HG03108 (cell line): ENCODE data around the gene GNA12.

ENCODE experiments used
- ATAC-seq: cut with Tn5 transposase; IDR thresholded peaks from one replicate; pipeline ENCODE4 v1.9.1; 2021; ENCODE audit warnings: moderate library complexity; ENCODE audit not compliant: unreplicated experiment

GNA12 gene

GRCh38 chr7:2718296-2718965, 125.7 kb downstream of the GNA12 start:
- ATAC-seq, result no peak

GRCh38 chr7:2717293-2718261, 126.5 kb downstream of the GNA12 start:
- ATAC-seq, result no peak

- no peak for ATAC-seq
Observed at GRCh38 chr7:2716906-2717292, 127.2 kb downstream of the GNA12 start.

GRCh38 chr7:2716488-2716887, 127.6 kb downstream of the GNA12 start:
- no peak for ATAC-seq

- no peak for ATAC-seq
Observed at GRCh38 chr7:2715341-2716231, 128.5 kb downstream of the GNA12 start.

GRCh38 chr7:2714636-2715035, 129.5 kb downstream of the GNA12 start:
- no peak for ATAC-seq

- ATAC-seq, result no peak
Observed at GRCh38 chr7:2713978-2714377, 130.1 kb downstream of the GNA12 start.

GRCh38 chr7:2713370-2713769, 130.7 kb downstream of the GNA12 start:
- no peak for ATAC-seq

- no peak for ATAC-seq
Observed at GRCh38 chr7:2711895-2712675, 132.0 kb downstream of the GNA12 start.

GRCh38 chr7:2710901-2711551, 133.1 kb downstream of the GNA12 start:
- peak; percentile 49 for ATAC-seq

GRCh38 chr7:2710286-2710655, 133.8 kb downstream of the GNA12 start:
- peak; percentile 35 for ATAC-seq

- ATAC-seq, result peak; percentile 71
Observed at GRCh38 chr7:2709553-2710285, 134.4 kb downstream of the GNA12 start.

- no peak for ATAC-seq
Observed at GRCh38 chr7:2708547-2709310, 135.4 kb downstream of the GNA12 start.

- ATAC-seq, result no peak
Observed at GRCh38 chr7:2708041-2708440, 136.1 kb downstream of the GNA12 start.

GRCh38 chr7:2707481-2707880, 136.6 kb downstream of the GNA12 start:
- ATAC-seq, result no peak

- ATAC-seq, result no peak
Observed at GRCh38 chr7:2706685-2707126, 137.4 kb downstream of the GNA12 start.

- no peak for ATAC-seq
Observed at GRCh38 chr7:2705371-2706096, 138.6 kb downstream of the GNA12 start.

GRCh38 chr7:2702594-2702957, 141.5 kb downstream of the GNA12 start:
- no peak for ATAC-seq
